GM12878 (cell line): Measurements from ENCODE around the gene COL27A1. TPM values are rescaled to one million over a fixed set of nuclear protein-coding genes. Genes with fewer than 3 reads are reported as not detected.

Experiments used
- ATAC-seq: fragments of 200-7000 bp; cut with Tn5 transposase; 3 replicates; pipeline ENCODE4 v1.9.1; 2020; ENCODE audit warnings: mild to moderate bottlenecking, moderate library complexity
- BruUV-seq: library from RNA; stranded (reverse); fragments of 400-500 nt; replicated peaks from 2 replicates; lab custom pipeline; 2021; lab: Mats Ljungman, UMichigan
- CTCF ChIA-PET: fragments of 300-600 bp; sonication (Branson Sonifier 250); formaldehyde crosslinking; extraction: SDS; loops from one replicate; lab custom pipeline; 2021; ENCODE audit warnings: inconsistent platforms; lab: Yijun Ruan, JAX
- POLR2A ChIA-PET: fragments of 350-600 bp; formaldehyde crosslinking; extraction: SDS; loops from one replicate; lab custom pipeline; 2021; ENCODE audit warnings: inconsistent platforms; lab: Charles Lee
- RAD21 ChIA-PET: fragments of 300-600 bp; sonication (Branson Sonifier 250); formaldehyde crosslinking; loops from one replicate; lab custom pipeline; 2023; ENCODE audit warnings: antibody characterized with exemption; ENCODE audit not compliant: unreplicated experiment; lab: Charles Lee
- SMC1A ChIA-PET: fragments of 300-600 bp; sonication (Branson Sonifier 250); formaldehyde crosslinking; loops from one replicate; lab custom pipeline; 2023; ENCODE audit not compliant: unreplicated experiment, uncharacterized antibody; lab: Charles Lee
- DNase-seq: peaks from one replicate; pipeline ENCODE4 v3.0.0-alpha.2; 2011; ENCODE audit warnings: low read depth, low spot score
- FAIRE-seq: peaks from 3 replicates; lab custom pipeline; 2011; peaks lifted over from hg19 to GRCh38; lab: Jason Lieb, UNC
- H2AFZ ChIP-seq: 2 replicates; pipeline ENCODE4 v1.6.0; 2011; ENCODE audit warnings: low read depth, low read length, control low read depth; ENCODE audit not compliant: control insufficient read depth
- H3K27ac ChIP-seq: 2 replicates; pipeline ENCODE4 v1.5.1; 2011; ENCODE audit warnings: control low read depth; ENCODE audit not compliant: control insufficient read depth, insufficient read depth
- H3K27me3 ChIP-seq, 2 experiments: replicated peaks in 1 of 2; 2 replicates each; pipeline versions ENCODE4 v1.6.0 to v1.6.1; 2011; ENCODE audit warnings: low read length in 1 of 2; ENCODE audit not compliant: control insufficient read depth in 2 of 2, insufficient read depth in 2 of 2
- H3K36me3 ChIP-seq, 2 experiments: 2 replicates each; pipeline ENCODE4 v1.5.1; 2011; ENCODE audit warnings: low read length in 1 of 2; ENCODE audit not compliant: control insufficient read depth in 2 of 2, insufficient read depth in 2 of 2
- H3K4me1 ChIP-seq: 2 replicates; pipeline ENCODE4 v1.6.1; 2011; ENCODE audit warnings: mild to moderate bottlenecking, low read length, moderate library complexity, mixed read lengths; ENCODE audit not compliant: control insufficient read depth, insufficient read depth
- H3K4me2 ChIP-seq: 2 replicates; pipeline ENCODE4 v1.6.0; 2011; ENCODE audit warnings: control low read depth; ENCODE audit not compliant: control insufficient read depth, insufficient read depth
- H3K4me3 ChIP-seq: fragments of 200-600 bp; sonication (generic); 2 replicates; pipeline ENCODE4 v1.5.1; 2016
- H3K79me2 ChIP-seq: 2 replicates; pipeline ENCODE4 v1.6.0; 2011; ENCODE audit warnings: low read length; ENCODE audit not compliant: control insufficient read depth, insufficient read depth
- H3K9ac ChIP-seq: 2 replicates; pipeline ENCODE4 v1.8.0; 2011; ENCODE audit warnings: low read length, control low read depth, mixed read lengths; ENCODE audit not compliant: control insufficient read depth, insufficient read depth
- H3K9me3 ChIP-seq: replicated peaks from 3 replicates; pipeline ENCODE4 v1.5.1; 2011; ENCODE audit warnings: mild to moderate bottlenecking, low read length; ENCODE audit not compliant: control insufficient read depth, insufficient read depth
- H4K20me1 ChIP-seq: 2 replicates; pipeline ENCODE4 v1.6.0; 2011; ENCODE audit not compliant: control insufficient read depth, insufficient read depth
- BMI1 ChIP-seq: fragments of 450-650 bp; IDR thresholded peaks from 2 replicates; pipeline ENCODE4 v1.6.1; 2016; ENCODE audit warnings: mild to moderate bottlenecking, moderate library complexity, borderline replicate concordance
- CHD4 ChIP-seq: fragments of 200-600 bp; sonication (generic); IDR thresholded peaks from 2 replicates; pipeline ENCODE4 v1.6.1; 2016; ENCODE audit warnings: mild to moderate bottlenecking
- CREB1 ChIP-seq: IDR thresholded peaks from 2 replicates; pipeline ENCODE4 v1.6.1; 2012; ENCODE audit warnings: low read depth, mild to moderate bottlenecking, inconsistent platforms
- CREM ChIP-seq: IDR thresholded peaks from 2 replicates; pipeline ENCODE4 v1.6.1; 2014; ENCODE audit warnings: antibody characterized with exemption, low read depth
- KAT2A ChIP-seq: conservative IDR thresholded peaks from 2 replicates; pipeline ENCODE4 v1.6.1; 2011; ENCODE audit warnings: low read depth, low read length; ENCODE audit not compliant: control insufficient read depth
- MEF2A ChIP-seq: IDR thresholded peaks from 2 replicates; pipeline ENCODE4 v1.6.1; 2011; ENCODE audit warnings: low read depth, mild to moderate bottlenecking, low read length, moderate library complexity; ENCODE audit not compliant: insufficient read depth
- MTA2 ChIP-seq: fragments of 450-650 bp; IDR thresholded peaks from 2 replicates; pipeline ENCODE4 v1.6.1; 2016; ENCODE audit warnings: low read depth, mild to moderate bottlenecking, moderate library complexity
- MTA3 ChIP-seq: IDR thresholded peaks from 2 replicates; pipeline ENCODE4 v1.6.1; 2012; ENCODE audit warnings: low read length, inconsistent platforms, borderline replicate concordance
- NFIC ChIP-seq: IDR thresholded peaks from 2 replicates; pipeline ENCODE4 v1.6.1; 2012; ENCODE audit warnings: low read depth, mild to moderate bottlenecking, inconsistent platforms, low read length, moderate library complexity
- NRF1 ChIP-seq: conservative IDR thresholded peaks from 2 replicates; pipeline ENCODE4 v1.6.1; 2011; ENCODE audit warnings: mild to moderate bottlenecking, low read depth, low read length, improper control_type of control experiment
- POLR2AphosphoS2 ChIP-seq: IDR thresholded peaks from 2 replicates; pipeline ENCODE4 v1.6.1; 2011; ENCODE audit warnings: low read depth, mild to moderate bottlenecking, low read length, improper control_type of control experiment, moderate library complexity
- RELA ChIP-seq: fragments of 450-650 bp; IDR thresholded peaks from 2 replicates; pipeline ENCODE4 v1.8.0; 2014; ENCODE audit warnings: borderline replicate concordance; ENCODE audit not compliant: partially characterized antibody
- SIX5 ChIP-seq: IDR thresholded peaks from 2 replicates; pipeline ENCODE4 v1.6.1; 2011; ENCODE audit warnings: mild to moderate bottlenecking, low read depth, low read length, moderate library complexity; ENCODE audit not compliant: severe bottlenecking
- TARDBP ChIP-seq: IDR thresholded peaks from 2 replicates; pipeline ENCODE4 v1.6.1; 2016; ENCODE audit warnings: borderline replicate concordance
- YY1 ChIP-seq: IDR thresholded peaks from 2 replicates; pipeline ENCODE4 v1.6.1; 2011; ENCODE audit warnings: low read depth, mild to moderate bottlenecking, low read length
- WGBS: methylation state at CpG from one replicate; pipeline ENCODE4 v1.1.6; 2016; ENCODE audit warnings: low lambda C conversion rate; ENCODE audit not compliant: insufficient replicate concordance, insufficient coverage; ENCODE audit errors: missing lambda C conversion rate; 5-methylcytosine and 5-hydroxymethylcytosine counted together
- in situ Hi-C: fragments of 300-500 bp; cut with MboI; formaldehyde crosslinking; loops from 9 replicates; pipeline ENCODE4 v1.14.3; 2018; ENCODE audit warnings: mixed read lengths
- intact Hi-C: fragments of 100-400 bp; cut with micrococcal nuclease; formaldehyde crosslinking; loops from one replicate; pipeline ENCODE4 v1.14.2; 2022; ENCODE audit not compliant: unreplicated experiment
- polyA plus RNA-seq, 11 experiments: library from polyadenylated mRNA; depleted of rRNA in 4 of 11; unstranded in 6 of 11; stranded (reverse) in 5 of 11; fragments of >200 nt; fragmentation: Nextera tagmentation in 4 of 11; fragmentation: Illumina TruSeq in 1 of 11; extraction: Ambion mirVana in 4 of 11; extraction: Trizol in 1 of 11; gene quantifications; 1 replicate in 1 of 11; 2 replicates in 10 of 11; pipeline versions ENCODE4 v1.2.1 to v1.2.3, GENCODE V29; 2011 to 2016; ENCODE audit warnings: inconsistent platforms in 2 of 11, missing spikeins in 2 of 11, low read depth in 1 of 11
- total RNA-seq, 4 experiments: library from RNA; depleted of rRNA in 3 of 4; stranded (reverse); fragments of >200 nt in 3 of 4; fragmentation: Illumina TruSeq in 1 of 4; extraction: Trizol in 1 of 4; gene quantifications; 2 replicates each; pipeline versions ENCODE4 v1.2.1 to v1.2.3, GENCODE V29; 2013 to 2021
- TF ChIP-seq, protein P1 (sequence below): fragments of 150-350 bp; IDR thresholded peaks from 2 replicates; pipeline ENCODE4 v1.6.1; 2014; ENCODE audit warnings: mild to moderate bottlenecking, low read depth, low read length
- TF ChIP-seq, protein P2 (sequence below): fragments of 450-650 bp; IDR thresholded peaks from 2 replicates; pipeline ENCODE4 v1.6.1; 2016; ENCODE audit warnings: mild to moderate bottlenecking

COL27A1 gene
- total and polyA plus RNA-seq, 10 of the 15 experiments (the other 5 are each of a cell fraction or from before 2014, with no cell fraction given): 0.10 TPM; not detected in 9

DNA sequence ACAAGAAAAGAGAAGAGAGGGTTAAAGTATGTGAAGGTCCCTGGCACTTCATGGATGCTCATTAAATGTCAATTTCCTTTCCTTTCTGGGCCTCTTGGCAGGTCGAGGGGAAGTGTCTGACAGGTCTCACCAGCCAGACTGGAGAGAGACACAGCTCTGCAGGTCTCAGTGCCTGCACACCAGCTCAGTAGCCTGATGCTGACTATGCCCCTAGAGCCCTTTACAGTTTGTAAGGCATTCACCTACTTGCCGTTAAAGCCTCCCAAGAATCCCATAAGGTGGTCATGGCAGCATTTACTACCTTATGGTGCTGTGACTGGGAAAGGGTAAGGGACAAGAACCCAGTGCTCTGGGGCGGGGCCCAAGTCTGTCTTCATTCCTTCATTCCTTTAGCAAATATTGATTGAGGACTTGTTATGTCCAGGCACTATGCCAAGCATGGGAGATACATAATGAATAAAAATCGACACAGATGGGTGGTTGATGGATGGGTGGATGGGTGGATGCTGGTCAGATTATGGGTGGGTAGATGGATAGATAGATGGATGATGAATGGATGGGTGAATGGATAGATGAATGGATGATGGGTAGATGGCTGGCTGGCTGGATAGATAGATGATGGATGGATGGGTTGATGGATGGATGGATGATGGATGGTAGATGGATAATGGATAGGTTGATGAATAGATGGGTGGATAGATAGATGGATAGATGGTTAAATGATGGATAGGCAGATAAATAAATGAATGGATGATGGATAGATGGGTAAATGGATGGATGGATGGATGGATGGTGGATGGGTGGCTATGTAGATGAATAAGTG lies 34.9 kb upstream of the COL27A1 start:
- 0% methylated on average over 4 of the region's 4 CpGs for WGBS
- Histone ChIP-seq H3K27me3 (peaks cover 2 to 3% of the 10 kb centered on the region in 2 experiments; a peak in 3 of 4 replicates), H2AFZ (no peak overlapping the region), H3K79me2 (no peaks in the 10 kb centered on the region), H4K20me1 (no peaks in the 10 kb centered on the region), H3K4me2 (no peak overlapping the region), H3K9ac (no peak overlapping the region), H3K36me3 (no peaks in the 10 kb centered on the region), H3K27ac (no peak overlapping the region), H3K9me3 (no peaks in the 10 kb centered on the region), H3K4me3 (no peak overlapping the region), H3K4me1 (no peaks in the 10 kb centered on the region)
- no TSS peak for BruUV-seq
- ChIA-PET SMC1A (no interaction called here), RAD21 (no interaction called here), POLR2A (no interaction called here), CTCF (no interaction called here)
- DNase-seq (no peak), ATAC-seq (no peak), FAIRE-seq (no peak)
- in situ Hi-C loops (no loop called here), intact Hi-C loops (no loop called here)
- no peak for TF ChIP-seq RELA
- no peak for TF ChIP-seq MEF2A
- TF ChIP-seq POLR2AphosphoS2: no peak
- no peak for TF ChIP-seq MTA2
- no peak for TF ChIP-seq YY1
- TF ChIP-seq, protein P1, sequence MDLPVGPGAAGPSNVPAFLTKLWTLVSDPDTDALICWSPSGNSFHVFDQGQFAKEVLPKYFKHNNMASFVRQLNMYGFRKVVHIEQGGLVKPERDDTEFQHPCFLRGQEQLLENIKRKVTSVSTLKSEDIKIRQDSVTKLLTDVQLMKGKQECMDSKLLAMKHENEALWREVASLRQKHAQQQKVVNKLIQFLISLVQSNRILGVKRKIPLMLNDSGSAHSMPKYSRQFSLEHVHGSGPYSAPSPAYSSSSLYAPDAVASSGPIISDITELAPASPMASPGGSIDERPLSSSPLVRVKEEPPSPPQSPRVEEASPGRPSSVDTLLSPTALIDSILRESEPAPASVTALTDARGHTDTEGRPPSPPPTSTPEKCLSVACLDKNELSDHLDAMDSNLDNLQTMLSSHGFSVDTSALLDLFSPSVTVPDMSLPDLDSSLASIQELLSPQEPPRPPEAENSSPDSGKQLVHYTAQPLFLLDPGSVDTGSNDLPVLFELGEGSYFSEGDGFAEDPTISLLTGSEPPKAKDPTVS: no peak
- TF ChIP-seq CREB1: no peak
- no peak for TF ChIP-seq BMI1
- TF ChIP-seq, protein P2, sequence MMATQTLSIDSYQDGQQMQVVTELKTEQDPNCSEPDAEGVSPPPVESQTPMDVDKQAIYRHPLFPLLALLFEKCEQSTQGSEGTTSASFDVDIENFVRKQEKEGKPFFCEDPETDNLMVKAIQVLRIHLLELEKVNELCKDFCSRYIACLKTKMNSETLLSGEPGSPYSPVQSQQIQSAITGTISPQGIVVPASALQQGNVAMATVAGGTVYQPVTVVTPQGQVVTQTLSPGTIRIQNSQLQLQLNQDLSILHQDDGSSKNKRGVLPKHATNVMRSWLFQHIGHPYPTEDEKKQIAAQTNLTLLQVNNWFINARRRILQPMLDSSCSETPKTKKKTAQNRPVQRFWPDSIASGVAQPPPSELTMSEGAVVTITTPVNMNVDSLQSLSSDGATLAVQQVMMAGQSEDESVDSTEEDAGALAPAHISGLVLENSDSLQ: no peak
- TF ChIP-seq CREM: no peak
- TF ChIP-seq CHD4: no peak
- TF ChIP-seq NFIC: no peak
- no peak for TF ChIP-seq SIX5
- no peak for TF ChIP-seq MTA3
- TF ChIP-seq KAT2A: no peak
- no peak for TF ChIP-seq TARDBP
- no peak for TF ChIP-seq NRF1
